Panc1 (cell line): ENCODE results near the gene MND1. TPM values are rescaled to one million over a fixed set of nuclear protein-coding genes. Genes with fewer than 3 reads are reported as not detected.

Experiments used
- ATAC-seq: fragments of 200-7000 bp; cut with Tn5 transposase; 2 replicates; pipeline ENCODE4 v1.9.1; 2020; ENCODE audit warnings: mild to moderate bottlenecking, moderate library complexity
- BruUV-seq: library from RNA; stranded (reverse); fragments of 400-500 nt; replicated peaks from 2 replicates; lab custom pipeline; 2021; lab: Mats Ljungman, UMichigan
- CTCF ChIA-PET: fragments of 300-600 bp; sonication (Branson Sonifier 250); formaldehyde crosslinking; loops from one replicate; lab custom pipeline; 2022; ENCODE audit warnings: antibody characterized with exemption; lab: Charles Lee
- POLR2A ChIA-PET: fragments of 300-600 bp; sonication (Branson Sonifier 250); formaldehyde crosslinking; loops from one replicate; lab custom pipeline; 2022; ENCODE audit warnings: antibody characterized with exemption; lab: Charles Lee
- DNase-seq: peaks from one replicate; pipeline ENCODE4 v3.0.0-alpha.2; 2010; ENCODE audit warnings: low read depth, low spot score
- H3K27ac ChIP-seq: 2 replicates; pipeline ENCODE4 v1.5.1; 2011; ENCODE audit warnings: mild to moderate bottlenecking, low read length, inconsistent platforms
- H3K27me3 ChIP-seq: fragments of 200-500 bp; sonication (Bioruptor generic); 2 replicates; pipeline ENCODE4 v1.6.0; 2014; ENCODE audit warnings: low read length, inconsistent platforms; ENCODE audit not compliant: control insufficient read depth, insufficient read depth
- H3K36me3 ChIP-seq: fragments of 200-500 bp; sonication (Bioruptor generic); 2 replicates; pipeline ENCODE4 v1.5.1; 2014; ENCODE audit warnings: inconsistent platforms, mild to moderate bottlenecking, low read length, moderate library complexity; ENCODE audit not compliant: control insufficient read depth, insufficient read depth
- H3K4me1 ChIP-seq: 2 replicates; pipeline ENCODE4 v1.5.1; 2011; ENCODE audit warnings: inconsistent platforms, mild to moderate bottlenecking, low read length, moderate library complexity; ENCODE audit not compliant: control insufficient read depth, insufficient read depth
- H3K4me3 ChIP-seq, 2 experiments: 2 replicates each; pipeline ENCODE4 v1.5.1; 2011 to 2012; ENCODE audit warnings: low read depth in 2 of 2, low read length in 2 of 2, mild to moderate bottlenecking in 2 of 2, inconsistent platforms in 1 of 2, moderate library complexity in 1 of 2
- H3K9me3 ChIP-seq: fragments of 200-500 bp; sonication (Bioruptor generic); 2 replicates; pipeline ENCODE4 v1.5.1; 2014; ENCODE audit warnings: low read depth, mild to moderate bottlenecking, inconsistent platforms, low read length, moderate library complexity; ENCODE audit not compliant: control insufficient read depth, insufficient read depth
- CTCF ChIP-seq: fragments of 450-650 bp; IDR thresholded peaks from 2 replicates; pipeline ENCODE4 v1.5.1; 2017; ENCODE audit warnings: mild to moderate bottlenecking
- POLR2AphosphoS5 ChIP-seq: IDR thresholded peaks from 2 replicates; pipeline ENCODE4 v1.6.1; 2012; ENCODE audit warnings: mild to moderate bottlenecking, low read depth, low read length, moderate library complexity
- REST ChIP-seq, 2 experiments: IDR thresholded peaks; 2 replicates each; pipeline ENCODE4 v1.6.1; 2011 to 2012; ENCODE audit warnings: low read depth in 2 of 2, control low read depth in 1 of 2, low read length in 1 of 2, mild to moderate bottlenecking in 1 of 2, moderate library complexity in 1 of 2; ENCODE audit not compliant: insufficient read depth in 1 of 2
- SIN3A ChIP-seq: IDR thresholded peaks from 2 replicates; pipeline ENCODE4 v1.6.1; 2012; ENCODE audit warnings: low read depth, mild to moderate bottlenecking, low read length, moderate library complexity, borderline replicate concordance; ENCODE audit not compliant: insufficient read depth
- TCF7L2 ChIP-seq: IDR thresholded peaks from 2 replicates; pipeline ENCODE4 v1.6.1; 2011; ENCODE audit warnings: mild to moderate bottlenecking, low read depth, low read length, inconsistent platforms
- in situ Hi-C: cut with HindIII; loops from 2 replicates; pipeline ENCODE4 v1.10.0; 2016; ENCODE audit warnings: low sequenced_read_pairs, low pct_unique_long_range_greater_than_20kb
- intact Hi-C: fragments of 100-400 bp; cut with micrococcal nuclease; formaldehyde crosslinking; loops from one replicate; pipeline ENCODE4 v1.10.0; 2022; ENCODE audit not compliant: unreplicated experiment
- total RNA-seq: library from RNA; stranded (reverse); gene quantifications from one replicate; pipeline ENCODE4 v1.2.1, GENCODE V29; 2021; ENCODE audit not compliant: unreplicated experiment

Gene MND1
- total RNA-seq, 1 experiment from 2014 or later: 9.4 TPM

GRCh38 chr4:153394945-153395344 is 50.5 kb downstream of the MND1 start:
- Histone ChIP-seq H3K36me3 (no peaks in the 10 kb centered on the region), H3K4me1 (no peaks in the 10 kb centered on the region), H3K9me3 (no peaks in the 10 kb centered on the region), H3K27me3 (no peaks in the 10 kb centered on the region), H3K4me3 (no peak overlapping the region), H3K27ac (no peak overlapping the region)
- POLR2A ChIA-PET: no interaction called here
- BruUV-seq: no TSS peak
- ATAC-seq (no peak), DNase-seq (no peak)
- intact Hi-C loops: no loop called here
- no peak for TF ChIP-seq POLR2AphosphoS5
- no peak for TF ChIP-seq SIN3A
- CTCF ChIA-PET: no interaction called here
- in situ Hi-C loops: no loop called here

GRCh38 chr4:153398713-153399112 is 54.2 kb downstream of the MND1 start:
- H3K36me3 ChIP-seq: no peaks in the 10 kb centered on the region
- CTCF ChIA-PET: no interaction called here
- no peak for ATAC-seq
- intact Hi-C loops (no loop called here), in situ Hi-C loops (no loop called here)
- TF ChIP-seq SIN3A (no peak), REST (IDR thresholded peaks at IDR 0.05; ENCODE audit: insufficient read depth in 1 of 2, low read depth in 2 of 2, low read length in 1 of 2) (no peak), TCF7L2 (no peak), POLR2AphosphoS5 (no peak), CTCF (no peak)
- no peaks in the 10 kb centered on the region for H3K9me3 ChIP-seq
- H3K27me3 ChIP-seq: no peaks in the 10 kb centered on the region
- H3K4me3 ChIP-seq: no peak overlapping the region
- no TSS peak for BruUV-seq
- no peak overlapping the region for H3K27ac ChIP-seq
- no peak for DNase-seq
- POLR2A ChIA-PET: no interaction called here
- no peaks in the 10 kb centered on the region for H3K4me1 ChIP-seq

DNA sequence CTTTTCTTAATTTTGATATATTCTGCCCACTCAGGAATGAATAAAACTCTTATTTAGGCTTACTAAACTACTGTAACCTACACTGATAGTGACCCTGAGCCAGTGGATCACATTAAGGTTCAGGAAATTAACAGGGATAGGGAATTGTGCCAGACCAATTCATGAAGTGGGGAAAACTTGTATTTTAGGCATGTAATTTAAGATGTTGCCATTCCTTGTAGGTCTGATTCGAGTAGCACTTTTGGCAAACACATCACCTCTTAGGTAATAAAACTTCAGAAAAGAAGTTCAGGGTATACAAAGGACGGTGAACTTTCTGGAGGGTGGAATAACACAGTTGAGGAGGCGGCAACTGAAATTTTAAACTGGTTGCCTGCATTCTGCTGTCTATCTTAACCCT is 54.9 kb downstream of the MND1 start:
- no TSS peak for BruUV-seq
- H3K36me3 ChIP-seq: no peaks in the 10 kb centered on the region
- H3K4me3 ChIP-seq: no peak overlapping the region
- no peaks in the 10 kb centered on the region for H3K4me1 ChIP-seq
- no peak overlapping the region for H3K27ac ChIP-seq
- CTCF ChIA-PET: no interaction called here
- POLR2A ChIA-PET: no interaction called here
- DNase-seq: no peak
- ATAC-seq: no peak
- in situ Hi-C loops (no loop called here), intact Hi-C loops (no loop called here)
- no peaks in the 10 kb centered on the region for H3K27me3 ChIP-seq
- TF ChIP-seq TCF7L2: no peak
- TF ChIP-seq SIN3A: no peak
- TF ChIP-seq CTCF: no peak
- TF ChIP-seq POLR2AphosphoS5: no peak
- no peak for TF ChIP-seq REST (IDR thresholded peaks at IDR 0.05; ENCODE audit: insufficient read depth in 1 of 2, low read depth in 2 of 2, low read length in 1 of 2)
- no peaks in the 10 kb centered on the region for H3K9me3 ChIP-seq
